Adrenal gland (tissue), 12 donors: ENCODE data around the gene SMG5. TPM values are rescaled to one million over a fixed set of nuclear protein-coding genes. Genes with fewer than 3 reads are reported as not detected.

Experiments used
- DNase-seq, 7 donors: peaks; one replicate each; pipeline ENCODE4 v3.0.0-alpha.2; 2019 to 2020
- H3K27ac ChIP-seq, 5 donors: fragments of 200-600 bp; sonication (generic) in 4 of 5; 1 replicate in 3 of 5; 2 replicates in 2 of 5; pipeline versions ENCODE4 v1.5.1 to v1.8.0; 2016 to 2020; ENCODE audit warnings: mild to moderate bottlenecking in 1 of 5
- H3K27me3 ChIP-seq: fragments of 200-600 bp; 2 replicates; pipeline ENCODE4 v1.8.0; 2021
- H3K36me3 ChIP-seq, 2 donors: fragments of 200-600 bp; replicated peaks in 1 of 2; 1 replicate in 1 of 2; 2 replicates in 1 of 2; pipeline versions ENCODE4 v1.5.1 to v1.8.0; 2018 to 2022
- H3K4me1 ChIP-seq, 2 donors: fragments of 200-600 bp; replicated peaks in 1 of 2; 1 replicate in 1 of 2; 2 replicates in 1 of 2; pipeline versions ENCODE4 v1.5.1 to v1.8.0; 2018 to 2021
- H3K4me3 ChIP-seq, 4 donors: fragments of 200-600 bp; sonication (generic) in 3 of 4; one replicate each; pipeline ENCODE4 v1.5.1; 2016 to 2018
- H3K9me3 ChIP-seq, 3 donors: fragments of 200-600 bp; sonication (generic) in 1 of 3; replicated peaks in 1 of 3; 1 replicate in 2 of 3; 2 replicates in 1 of 3; pipeline versions ENCODE4 v1.5.1 to v1.8.0; 2016 to 2021
- POLR2A ChIP-seq, 2 donors: fragments of 450-650 bp; IDR thresholded peaks; one replicate each; pipeline ENCODE4 v1.6.1; 2017; ENCODE audit warnings: antibody characterized with exemption in 2 of 2, mild to moderate bottlenecking in 2 of 2, moderate library complexity in 1 of 2
- WGBS, 4 donors: extraction: QIAGEN DNeasy Blood & Tissue Kit in 2 of 4; methylation state at CpG; one replicate each; pipeline versions ENCODE4 v1.1.5 to v1.1.7; 2013 to 2017; 5-methylcytosine and 5-hydroxymethylcytosine counted together
- intact Hi-C, 2 donors: fragments of 100-400 bp; cut with DNase I; formaldehyde crosslinking; loops; one replicate each; pipeline versions ENCODE4 v1.14.1 to v1.15.0; 2022 to 2023
- polyA plus RNA-seq, 3 donors: library from polyadenylated mRNA; stranded (reverse); fragments of 200-250 nt in 2 of 3; fragments of 350-450 nt in 1 of 3; fragmentation: Illumina TruSeq in 1 of 3; extraction: RNeasy Lipid Tissue Mini Kit (QIAGEN cat#74804) in 1 of 3; gene quantifications; one replicate each; pipeline ENCODE4 v1.2.3, GENCODE V29; 2013 to 2014
- total RNA-seq, 9 donors: library from RNA; depleted of rRNA in 4 of 9; stranded (reverse); fragments of >200 nt in 4 of 9; fragments of 120-200 nt in 1 of 9; fragmentation: NEBNext Ultra II Directional in 1 of 9; extraction: Animal tissue kit (Norgen Biotek cat#: 25700) in 1 of 9; gene quantifications; one replicate each; pipeline versions ENCODE4 v1.1.0 to v1.2.4, GENCODE V29; 2013 to 2023
- TF ChIP-seq, protein P1 (sequence below), 6 experiments: fragments of 450-650 bp in 4 of 6; fragments of 200-600 bp in 2 of 6; sonication (generic) in 1 of 6; IDR thresholded peaks; 1 replicate in 5 of 6; 2 replicates in 1 of 6; pipeline versions ENCODE4 v1.5.1 to v1.8.0; 2016 to 2021; ENCODE audit warnings: antibody characterized with exemption in 6 of 6, mild to moderate bottlenecking in 2 of 6, moderate library complexity in 1 of 6
- donor health status: healthy with polysubstance abuse.
- donor health status: Bipolar disorder and iron deficiency.
- donor health status: DM: yes; HTN: yes; CAD: no.
- donor health status: DM: no; HTN: no; CAD: no.
- donor health status: DM: no; HTN: no; CAD: no.
- donor health status: DM: yes; HTN: yes; CAD: no.

Gene SMG5
- total and polyA plus RNA-seq, 12 donors = 25.5 to 110 (median 83.5) TPM

DNA sequence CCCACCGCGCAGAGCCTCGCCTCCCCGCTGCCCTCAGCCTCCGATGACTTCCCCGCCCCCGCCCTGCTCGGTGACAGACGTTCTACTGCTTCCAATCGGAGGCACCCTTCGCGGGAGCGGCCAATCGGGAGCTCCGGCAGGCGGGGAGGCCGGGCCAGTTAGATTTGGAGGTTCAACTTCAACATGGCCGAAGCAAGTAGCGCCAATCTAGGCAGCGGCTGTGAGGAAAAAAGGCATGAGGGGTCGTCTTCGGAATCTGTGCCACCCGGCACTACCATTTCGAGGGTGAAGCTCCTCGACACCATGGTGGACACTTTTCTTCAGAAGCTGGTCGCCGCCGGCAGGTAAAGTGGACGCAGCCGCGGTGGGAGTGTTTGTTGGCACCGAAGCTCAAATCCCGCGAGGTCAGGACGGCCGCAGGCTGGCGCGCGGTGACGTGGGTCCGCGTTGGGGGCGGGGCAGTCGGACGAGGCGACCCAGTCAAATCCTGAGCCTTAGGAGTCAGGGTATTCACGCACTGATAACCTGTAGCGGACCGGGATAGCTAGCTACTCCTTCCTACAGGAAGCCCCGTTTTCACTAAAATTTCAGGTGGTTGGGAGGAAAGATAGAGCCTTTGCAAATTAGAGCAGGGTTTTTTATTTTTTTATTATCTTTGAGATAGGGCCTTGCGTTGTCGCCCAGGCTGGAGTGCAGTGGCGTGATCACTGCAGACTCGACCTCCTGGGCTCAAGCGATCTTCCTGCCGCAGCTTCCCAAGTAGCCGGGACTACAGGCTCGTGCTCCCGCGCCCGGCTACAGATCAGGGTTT lies 69.6 kb downstream of the SMG5 start, which contains the start of gene PMF1:
Gene PMF1 (plus strand): TSS at position 175 of the 811 bp plus-strand sequence. CDS start 9 bp downstream, at position 184.
- peak within 1 kb of the TSS; percentile 40 to 82 (median 62) for H3K4me3 ChIP-seq
- DNase-seq = peak; percentile 97 to 99 (median 98)
- H3K4me1 ChIP-seq = peaks cover 21% of the 10 kb centered on the region in 2 donors
- H3K27ac ChIP-seq = peak within 1 kb of the TSS; percentile 88 to 97 (median 93)
- intact Hi-C loops = no loop called here
- TF ChIP-seq, protein P1, sequence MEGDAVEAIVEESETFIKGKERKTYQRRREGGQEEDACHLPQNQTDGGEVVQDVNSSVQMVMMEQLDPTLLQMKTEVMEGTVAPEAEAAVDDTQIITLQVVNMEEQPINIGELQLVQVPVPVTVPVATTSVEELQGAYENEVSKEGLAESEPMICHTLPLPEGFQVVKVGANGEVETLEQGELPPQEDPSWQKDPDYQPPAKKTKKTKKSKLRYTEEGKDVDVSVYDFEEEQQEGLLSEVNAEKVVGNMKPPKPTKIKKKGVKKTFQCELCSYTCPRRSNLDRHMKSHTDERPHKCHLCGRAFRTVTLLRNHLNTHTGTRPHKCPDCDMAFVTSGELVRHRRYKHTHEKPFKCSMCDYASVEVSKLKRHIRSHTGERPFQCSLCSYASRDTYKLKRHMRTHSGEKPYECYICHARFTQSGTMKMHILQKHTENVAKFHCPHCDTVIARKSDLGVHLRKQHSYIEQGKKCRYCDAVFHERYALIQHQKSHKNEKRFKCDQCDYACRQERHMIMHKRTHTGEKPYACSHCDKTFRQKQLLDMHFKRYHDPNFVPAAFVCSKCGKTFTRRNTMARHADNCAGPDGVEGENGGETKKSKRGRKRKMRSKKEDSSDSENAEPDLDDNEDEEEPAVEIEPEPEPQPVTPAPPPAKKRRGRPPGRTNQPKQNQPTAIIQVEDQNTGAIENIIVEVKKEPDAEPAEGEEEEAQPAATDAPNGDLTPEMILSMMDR (IDR thresholded peaks at IDR 0.05) = peak in 2 of 6 experiments; percentile 9 to 35
- peak; percentile 43 to 70 for TF ChIP-seq POLR2A (IDR thresholded peaks at IDR 0.05)
- H3K9me3 ChIP-seq = no peaks in the 10 kb centered on the region
- H3K27me3 ChIP-seq = no peaks in the 10 kb centered on the region
- peaks cover 0 to 22% of the 10 kb centered on the region in 2 donors for H3K36me3 ChIP-seq
- WGBS, 4 donors = 0 to 1% (median 0%) methylated on average over 11 to 61 of the region's 61 CpGs

- no peak for DNase-seq
- Histone ChIP-seq H3K4me3 (peak overlapping the region in 1 of 4 donors; percentile 67), H3K4me1 (peaks cover 12 to 13% of the 10 kb centered on the region in 2 donors), H3K9me3 (no peaks in the 10 kb centered on the region), H3K36me3 (peaks cover 0 to 26% of the 10 kb centered on the region in 2 donors), H3K27ac (peak overlapping the region in 3 of 5 donors; percentile 89 to 97 (median 97)), H3K27me3 (no peaks in the 10 kb centered on the region)
- 85 to 87% (median 86%) methylated on average over 9 of the region's 9 CpGs for WGBS, 4 donors
- TF ChIP-seq, protein P1 (IDR thresholded peaks at IDR 0.05) = no peak
- no peak for TF ChIP-seq POLR2A (IDR thresholded peaks at IDR 0.05)
- intact Hi-C loops = no loop called here
These were observed 70.5 kb downstream of the SMG5 start for GRCh38 chr1:156212130-156212529.

GRCh38 chr1:156211243-156211642 lies 71.4 kb downstream of the SMG5 start:
- H3K27me3 ChIP-seq = no peaks in the 10 kb centered on the region
- WGBS, 4 donors = 90 to 100% (median 98%) methylated on average over 2 to 3 of the region's 3 CpGs
- no peak overlapping the region for H3K27ac ChIP-seq
- no peak overlapping the region for H3K4me3 ChIP-seq
- no peaks in the 10 kb centered on the region for H3K9me3 ChIP-seq
- intact Hi-C loops = no loop called here
- peaks cover 0 to 34% of the 10 kb centered on the region in 2 donors for H3K36me3 ChIP-seq
- no peak for DNase-seq
- H3K4me1 ChIP-seq = peaks cover 11 to 13% of the 10 kb centered on the region in 2 donors
- TF ChIP-seq, protein P1 (IDR thresholded peaks at IDR 0.05) = no peak
- no peak for TF ChIP-seq POLR2A (IDR thresholded peaks at IDR 0.05)

- Histone ChIP-seq H3K36me3 (peaks cover 0 to 39% of the 10 kb centered on the region in 2 donors), H3K27ac (no peak overlapping the region), H3K4me1 (peaks cover 0 to 4% of the 10 kb centered on the region in 2 donors), H3K9me3 (no peaks in the 10 kb centered on the region), H3K27me3 (no peaks in the 10 kb centered on the region), H3K4me3 (no peak overlapping the region)
- intact Hi-C loops = no loop called here
- no peak for TF ChIP-seq POLR2A (IDR thresholded peaks at IDR 0.05)
- TF ChIP-seq, protein P1 (IDR thresholded peaks at IDR 0.05) = no peak
- DNase-seq = no peak
- 86 to 94% (median 91%) methylated on average over 3 of the region's 3 CpGs for WGBS, 4 donors
These were observed 77.9 kb downstream of the SMG5 start for GRCh38 chr1:156204686-156205085.
